ENCODE results near the gene SDK1.

Gene SDK1

GRCh38 chr7:4050126-4050660 is 749.1 kb downstream of the SDK1 start:
- no peak for TF ChIP-seq CTCF (conservative IDR thresholded peaks at IDR 0.05; ENCODE audit: control insufficient read depth, insufficient read depth, low read depth, low read length)
- no peak for DNase-seq (ENCODE audit: low read depth)
- H3K4me3 ChIP-seq (ENCODE audit: control insufficient read depth, low read depth, low read length): no peak overlapping the region

- no peak for DNase-seq (ENCODE audit: low read depth)
- TF ChIP-seq CTCF (conservative IDR thresholded peaks at IDR 0.05; ENCODE audit: control insufficient read depth, insufficient read depth, low read depth, low read length): no peak
- H3K4me3 ChIP-seq (ENCODE audit: control insufficient read depth, low read depth, low read length): no peak overlapping the region
Measured at GRCh38 chr7:4051696-4052095, 750.6 kb downstream of the SDK1 start.

GRCh38 chr7:4052130-4052529 is 751.1 kb downstream of the SDK1 start:
- H3K4me3 ChIP-seq (ENCODE audit: control insufficient read depth, low read depth, low read length): no peak overlapping the region
- DNase-seq (ENCODE audit: low read depth): no peak
- TF ChIP-seq CTCF (conservative IDR thresholded peaks at IDR 0.05; ENCODE audit: control insufficient read depth, insufficient read depth, low read depth, low read length): no peak

DNA sequence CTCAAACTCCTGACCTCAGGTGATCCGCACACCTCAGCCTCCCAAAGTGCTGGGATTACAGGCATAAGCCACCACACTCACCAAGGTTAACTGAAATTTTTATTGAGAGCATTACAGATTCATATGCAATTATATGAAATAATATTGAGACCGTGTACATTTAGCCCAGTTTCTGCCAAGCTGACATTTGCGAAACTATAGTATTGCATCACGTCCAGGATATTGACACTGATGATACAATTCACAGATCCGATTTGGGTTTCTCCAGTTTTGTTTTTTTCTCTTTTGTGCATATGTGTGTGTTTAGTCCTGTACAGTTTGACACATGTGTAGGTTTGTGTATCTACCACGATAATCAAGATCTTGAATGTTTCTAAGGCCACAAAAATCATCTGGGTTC is 753.1 kb downstream of the SDK1 start:
- DNase-seq (ENCODE audit: low read depth): no peak
- no peak overlapping the region for H3K4me3 ChIP-seq (ENCODE audit: control insufficient read depth, low read depth, low read length)
- TF ChIP-seq CTCF (conservative IDR thresholded peaks at IDR 0.05; ENCODE audit: control insufficient read depth, insufficient read depth, low read depth, low read length): no peak

DNA sequence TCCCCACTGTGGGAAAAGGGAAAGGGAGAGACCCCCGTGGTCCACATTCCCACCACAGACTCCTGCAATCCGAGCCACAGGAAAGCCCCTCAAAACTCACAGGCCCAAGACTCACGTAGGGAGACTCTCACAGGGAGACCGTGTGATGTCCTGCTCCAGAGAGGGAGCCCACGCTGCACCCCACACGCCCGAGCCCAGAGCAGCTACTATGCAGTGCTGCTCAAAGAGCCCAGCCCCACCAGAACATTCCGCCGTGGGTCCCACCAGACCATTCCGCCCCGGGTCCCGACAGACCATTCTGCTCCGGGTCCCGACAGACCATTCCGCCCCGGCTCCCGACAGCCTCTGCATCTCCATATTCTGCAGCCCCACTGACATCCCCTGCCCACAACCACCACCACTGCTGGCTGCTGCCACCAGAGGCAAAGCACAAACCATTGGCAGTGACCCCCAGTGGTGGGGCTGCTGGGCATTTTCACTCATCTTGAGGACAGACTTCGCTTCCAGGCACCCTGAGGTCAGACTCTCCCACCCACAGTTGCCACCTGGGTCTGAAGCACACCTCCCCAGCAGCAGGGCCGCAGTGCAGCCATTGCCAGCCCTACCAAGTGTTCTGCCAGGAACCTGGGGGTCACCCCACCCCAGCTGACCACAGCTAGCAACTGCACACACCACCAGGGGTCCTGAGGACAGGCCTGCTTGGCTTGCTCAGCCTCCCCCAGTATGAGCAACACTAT is 755.7 kb downstream of the SDK1 start:
- H3K4me3 ChIP-seq (ENCODE audit: control insufficient read depth, low read depth, low read length): no peak overlapping the region
- no peak for DNase-seq (ENCODE audit: low read depth)
- TF ChIP-seq CTCF (conservative IDR thresholded peaks at IDR 0.05; ENCODE audit: control insufficient read depth, insufficient read depth, low read depth, low read length): no peak

DNA sequence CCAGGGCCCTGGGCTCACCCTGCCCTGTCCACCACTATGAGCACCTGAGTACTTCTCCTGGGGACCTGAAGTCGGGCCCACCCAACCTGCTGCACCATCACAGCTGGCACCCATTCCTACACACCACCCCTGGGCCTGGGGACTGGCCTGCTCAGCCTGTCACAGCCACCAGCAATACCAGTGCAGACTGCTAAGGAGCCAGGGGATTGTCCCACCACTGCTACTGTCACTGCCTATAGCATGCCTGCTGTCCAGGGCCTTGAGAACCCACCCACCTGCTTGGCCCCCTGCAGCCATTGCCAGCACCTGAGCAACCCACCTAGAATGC is 756.2 kb downstream of the SDK1 start:
- no peak overlapping the region for H3K4me3 ChIP-seq (ENCODE audit: control insufficient read depth, low read depth, low read length)
- no peak for DNase-seq (ENCODE audit: low read depth)
- no peak for TF ChIP-seq CTCF (conservative IDR thresholded peaks at IDR 0.05; ENCODE audit: control insufficient read depth, insufficient read depth, low read depth, low read length)

Data from fibroblast of mammary gland (primary cell).